ENCODE measurements around the gene UCN2.

UCN2 gene

DNA sequence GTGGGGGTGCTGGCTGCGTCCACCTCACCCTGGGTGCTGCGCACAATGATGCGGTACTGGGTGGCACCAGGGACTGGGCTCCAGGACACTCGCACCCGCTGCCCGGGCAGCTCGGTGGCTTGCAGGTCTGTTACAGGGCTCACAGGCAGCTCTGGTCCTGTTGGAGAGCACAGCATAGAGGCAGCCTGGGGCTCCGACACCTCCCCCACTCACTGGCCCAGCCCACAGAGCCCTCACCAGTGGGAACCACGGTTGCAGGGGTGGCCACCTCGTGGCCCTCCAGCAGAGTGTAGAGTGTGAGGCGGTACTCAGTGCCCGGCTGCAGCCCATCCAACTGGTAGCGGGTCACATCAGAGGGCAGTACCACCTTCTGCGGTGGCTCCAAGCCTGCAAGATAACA, 27.9 kb upstream of the UCN2 start:
- Histone ChIP-seq H3K27ac (no peak overlapping the region), H3K4me3 (no peak overlapping the region)
- DNase-seq (ENCODE audit: low spot score): no peak
- TF ChIP-seq, protein P1, sequence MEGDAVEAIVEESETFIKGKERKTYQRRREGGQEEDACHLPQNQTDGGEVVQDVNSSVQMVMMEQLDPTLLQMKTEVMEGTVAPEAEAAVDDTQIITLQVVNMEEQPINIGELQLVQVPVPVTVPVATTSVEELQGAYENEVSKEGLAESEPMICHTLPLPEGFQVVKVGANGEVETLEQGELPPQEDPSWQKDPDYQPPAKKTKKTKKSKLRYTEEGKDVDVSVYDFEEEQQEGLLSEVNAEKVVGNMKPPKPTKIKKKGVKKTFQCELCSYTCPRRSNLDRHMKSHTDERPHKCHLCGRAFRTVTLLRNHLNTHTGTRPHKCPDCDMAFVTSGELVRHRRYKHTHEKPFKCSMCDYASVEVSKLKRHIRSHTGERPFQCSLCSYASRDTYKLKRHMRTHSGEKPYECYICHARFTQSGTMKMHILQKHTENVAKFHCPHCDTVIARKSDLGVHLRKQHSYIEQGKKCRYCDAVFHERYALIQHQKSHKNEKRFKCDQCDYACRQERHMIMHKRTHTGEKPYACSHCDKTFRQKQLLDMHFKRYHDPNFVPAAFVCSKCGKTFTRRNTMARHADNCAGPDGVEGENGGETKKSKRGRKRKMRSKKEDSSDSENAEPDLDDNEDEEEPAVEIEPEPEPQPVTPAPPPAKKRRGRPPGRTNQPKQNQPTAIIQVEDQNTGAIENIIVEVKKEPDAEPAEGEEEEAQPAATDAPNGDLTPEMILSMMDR (IDR thresholded peaks at IDR 0.05): no peak

DNA sequence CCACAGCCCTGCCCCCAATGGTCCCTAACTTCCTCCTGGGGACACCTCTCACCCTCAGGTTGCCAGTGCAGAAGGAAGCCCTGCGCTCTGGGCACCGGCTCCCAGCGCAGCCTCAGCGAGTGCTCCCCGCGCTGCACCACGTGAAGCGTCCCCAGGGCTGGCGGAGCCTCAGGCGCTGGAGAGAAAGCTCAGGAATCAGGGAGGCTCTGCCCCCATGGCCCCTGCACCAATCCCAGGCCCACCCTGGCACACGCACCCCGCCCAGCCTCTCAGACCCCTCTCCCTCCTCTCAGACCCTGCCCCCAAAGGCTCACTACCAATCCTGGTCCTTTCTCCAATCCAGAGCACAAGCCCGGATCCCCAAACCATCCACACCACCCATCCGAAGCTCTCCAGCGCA, 24.6 kb upstream of the UCN2 start:
- DNase-seq (ENCODE audit: low spot score): no peak
- Histone ChIP-seq H3K4me3 (no peak overlapping the region), H3K27ac (no peak overlapping the region)
- TF ChIP-seq, protein P1 (IDR thresholded peaks at IDR 0.05): no peak

GRCh38 chr3:48587686-48588085, 24.1 kb upstream of the UCN2 start:
- DNase-seq (ENCODE audit: low spot score): no peak
- TF ChIP-seq, protein P1 (IDR thresholded peaks at IDR 0.05): no peak
- Histone ChIP-seq H3K4me3 (no peak overlapping the region), H3K27ac (no peak overlapping the region)

DNA sequence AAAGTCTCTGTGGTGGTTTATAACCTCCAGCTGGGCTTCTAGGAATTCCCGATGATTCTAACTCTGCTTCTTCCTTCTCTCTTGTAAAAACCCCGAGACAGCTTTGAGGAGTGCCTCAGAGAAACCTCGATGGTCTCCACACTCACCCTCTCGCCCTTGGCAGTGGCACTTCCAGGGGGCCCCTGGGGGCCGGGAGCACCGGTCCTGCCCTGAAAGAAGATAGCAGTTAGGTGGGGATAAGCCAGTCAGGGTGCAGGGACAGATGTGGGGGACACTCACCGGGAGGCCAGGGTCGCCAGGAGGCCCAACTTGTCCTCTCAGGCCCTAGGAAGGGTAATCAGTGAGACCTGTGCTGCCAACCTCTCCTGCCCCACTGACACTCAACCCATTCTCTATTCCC, 21.8 kb upstream of the UCN2 start:
- Histone ChIP-seq H3K27ac (no peak overlapping the region), H3K4me3 (no peak overlapping the region)
- TF ChIP-seq, protein P1 (IDR thresholded peaks at IDR 0.05): no peak
- DNase-seq (ENCODE audit: low spot score): no peak

DNA sequence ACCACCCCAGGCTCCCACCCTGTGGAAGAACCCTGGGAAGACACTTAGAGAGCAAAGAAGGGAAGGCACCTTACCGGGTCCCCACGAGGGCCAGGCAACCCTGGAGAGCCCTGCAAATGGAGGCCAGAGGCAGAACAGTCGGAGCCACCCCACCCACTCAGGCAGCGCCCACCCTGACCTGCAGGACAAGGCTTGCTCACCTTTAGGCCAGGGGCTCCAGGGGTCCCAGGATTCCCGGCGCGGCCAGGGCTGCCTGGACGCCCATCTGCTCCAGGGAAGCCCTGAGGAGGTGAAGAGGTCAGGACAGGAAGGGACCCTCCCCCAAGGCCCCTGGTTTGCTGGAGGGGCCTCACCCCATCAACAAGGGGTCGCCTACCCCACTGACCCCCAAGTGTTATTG, 21.3 kb upstream of the UCN2 start:
- H3K27ac ChIP-seq: no peak overlapping the region
- TF ChIP-seq, protein P1 (IDR thresholded peaks at IDR 0.05): no peak
- no peak overlapping the region for H3K4me3 ChIP-seq
- DNase-seq (ENCODE audit: low spot score): no peak

DNA sequence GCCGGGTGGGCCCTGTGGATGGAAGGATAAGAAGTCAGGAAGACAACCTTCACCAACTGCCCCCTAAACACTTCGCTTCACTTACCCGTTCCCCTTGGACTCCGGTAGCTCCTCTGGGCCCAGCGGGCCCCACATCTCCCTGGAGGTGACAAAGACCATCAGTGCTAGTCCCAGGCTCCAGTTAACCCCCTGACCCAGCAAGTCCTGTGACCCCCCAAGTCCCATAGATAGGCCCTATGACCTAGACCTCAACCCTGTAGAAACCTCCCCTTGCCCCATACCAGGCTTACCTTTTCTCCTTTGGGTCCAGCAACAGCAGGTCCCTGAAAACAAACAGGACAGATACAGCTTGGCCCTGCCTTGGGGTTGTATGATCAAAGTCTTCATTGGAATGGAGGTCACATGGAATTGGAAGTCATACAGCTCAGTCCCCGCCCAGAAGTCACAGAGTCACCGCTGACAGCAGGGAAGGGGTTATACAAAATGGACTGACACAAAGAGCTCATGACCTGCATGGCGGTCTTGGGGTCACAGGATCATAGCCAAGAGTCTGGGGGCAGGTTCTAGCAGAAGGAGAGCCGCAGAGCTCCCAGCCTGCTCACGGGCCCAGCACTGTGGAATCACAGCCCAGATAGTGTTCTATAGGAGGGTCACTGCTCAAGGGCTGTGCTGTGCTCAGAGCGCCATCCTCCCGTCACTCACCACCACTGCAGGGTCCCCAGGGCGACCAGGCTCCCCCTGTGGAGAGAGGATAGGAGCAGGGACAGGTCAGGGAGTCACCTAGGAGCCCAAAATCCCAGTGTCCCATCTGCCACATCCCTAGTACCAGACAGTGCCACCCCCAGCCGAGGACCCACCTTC, 18.3 kb upstream of the UCN2 start:
- Histone ChIP-seq H3K27ac (no peak overlapping the region), H3K4me3 (no peak overlapping the region)
- DNase-seq (ENCODE audit: low spot score): no peak
- TF ChIP-seq, protein P1 (IDR thresholded peaks at IDR 0.05): no peak

DNA sequence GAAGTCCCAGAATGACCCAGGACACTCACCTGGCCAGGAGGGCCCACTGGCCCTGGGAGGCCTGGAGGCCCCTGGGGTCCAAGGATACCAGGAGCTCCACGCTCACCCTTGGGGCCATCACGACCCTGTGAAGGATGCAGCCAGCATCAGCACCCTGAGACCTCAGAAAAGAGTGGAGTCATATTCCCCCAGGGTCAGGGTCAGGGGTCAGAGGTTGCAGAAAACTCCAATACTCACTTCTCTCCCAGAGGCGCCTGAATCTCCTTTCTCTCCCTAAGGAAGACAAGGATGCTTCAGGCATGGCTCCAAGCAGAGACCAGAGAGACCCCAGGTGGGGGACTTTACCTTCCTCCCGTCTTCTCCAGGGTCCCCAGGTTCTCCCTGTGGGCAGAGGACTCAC, 13.1 kb upstream of the UCN2 start:
- no peak for DNase-seq (ENCODE audit: low spot score)
- Histone ChIP-seq H3K27ac (no peak overlapping the region), H3K4me3 (no peak overlapping the region)
- TF ChIP-seq, protein P1 (IDR thresholded peaks at IDR 0.05): no peak
